GM10847 (cell line): ENCODE measurements around the gene GAB2.

ENCODE experiments used
- POLR2A ChIP-seq: IDR thresholded peaks from 2 replicates; pipeline ENCODE4 v1.6.1; 2011; ENCODE audit not compliant: insufficient read length; ENCODE audit errors: extremely low read depth

Gene GAB2

DNA sequence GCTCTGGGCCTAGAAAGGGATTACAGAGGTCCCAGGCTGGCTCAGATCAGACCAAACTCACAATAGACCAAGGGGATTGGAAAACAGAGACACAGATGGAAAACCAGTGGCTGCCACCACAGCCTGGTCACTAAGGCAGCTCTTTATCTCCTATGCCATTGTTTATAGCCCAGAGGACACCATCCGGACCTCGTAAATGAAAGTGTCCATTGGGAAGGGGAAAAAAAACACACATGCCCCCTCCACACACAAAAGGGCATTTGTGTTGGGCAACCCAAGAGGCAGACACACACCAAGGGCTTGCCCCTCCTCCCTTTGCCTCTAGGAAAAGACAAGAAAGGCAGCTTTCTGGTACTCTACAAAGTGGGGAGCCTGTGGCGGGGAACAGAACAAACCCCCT is 85.9 kb downstream of the GAB2 start:
- TF ChIP-seq POLR2A, result no peak

DNA sequence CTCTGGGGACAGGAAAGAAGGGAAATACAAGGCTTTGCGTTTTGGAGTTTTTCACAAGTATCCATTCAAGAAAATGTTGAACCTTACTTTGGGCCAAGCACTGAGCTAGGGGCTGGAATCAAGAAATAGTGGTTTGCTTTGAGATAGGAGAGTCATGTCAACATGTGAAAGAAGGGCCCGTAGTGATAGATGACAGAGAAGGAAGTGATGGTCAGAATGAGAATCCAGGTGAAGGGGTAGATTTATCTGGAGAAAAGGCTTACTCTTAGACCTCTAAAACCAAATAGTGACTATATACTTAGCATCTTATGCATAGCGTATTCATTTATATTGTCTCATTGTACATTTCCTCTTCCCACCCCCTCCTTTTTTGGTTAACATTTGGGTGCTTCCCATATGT is 87.3 kb downstream of the GAB2 start:
- no peak for TF ChIP-seq POLR2A

DNA sequence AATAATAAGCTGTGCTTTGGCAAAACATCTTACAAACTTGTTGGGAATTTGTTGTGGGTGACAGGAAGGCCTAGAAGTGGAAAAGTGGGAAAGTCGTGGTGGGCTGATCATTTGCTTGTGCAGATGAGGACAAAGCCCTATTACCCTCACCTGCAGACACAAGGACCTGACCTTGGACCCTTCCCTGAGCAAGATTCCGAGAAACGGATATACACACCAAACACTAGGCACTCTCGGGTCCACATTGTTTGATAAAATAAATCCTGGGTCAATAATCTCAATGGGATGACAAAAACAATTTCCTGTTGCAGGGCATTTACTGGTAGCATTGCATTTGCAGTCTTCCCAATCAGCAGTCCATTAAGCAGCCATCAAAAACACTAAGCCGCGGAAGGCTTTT is 89.7 kb downstream of the GAB2 start:
- no peak for TF ChIP-seq POLR2A

DNA sequence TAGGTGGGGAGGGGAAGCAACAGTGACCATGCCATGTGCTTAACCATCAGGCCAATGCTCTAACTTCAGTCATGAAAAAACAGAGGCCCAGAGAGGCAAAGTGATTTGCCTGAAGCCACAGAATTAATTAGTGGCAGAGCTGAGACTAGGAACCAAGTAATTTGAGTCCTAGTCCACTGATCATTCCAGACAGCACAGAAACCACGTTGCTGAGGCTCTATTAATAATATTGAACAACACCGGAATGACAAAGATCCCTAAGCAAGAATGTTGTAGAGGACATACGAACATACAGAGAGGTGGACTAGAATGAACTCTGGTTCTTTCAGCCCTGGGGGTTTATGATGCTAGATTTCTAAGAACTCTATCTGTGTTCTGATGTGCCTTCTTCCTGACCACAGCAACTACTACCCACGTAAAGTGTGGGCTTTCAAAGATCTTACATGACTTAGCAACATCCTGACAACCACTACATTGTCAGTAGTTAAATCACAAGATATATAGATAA is 92.3 kb downstream of the GAB2 start:
- TF ChIP-seq POLR2A, result no peak

DNA sequence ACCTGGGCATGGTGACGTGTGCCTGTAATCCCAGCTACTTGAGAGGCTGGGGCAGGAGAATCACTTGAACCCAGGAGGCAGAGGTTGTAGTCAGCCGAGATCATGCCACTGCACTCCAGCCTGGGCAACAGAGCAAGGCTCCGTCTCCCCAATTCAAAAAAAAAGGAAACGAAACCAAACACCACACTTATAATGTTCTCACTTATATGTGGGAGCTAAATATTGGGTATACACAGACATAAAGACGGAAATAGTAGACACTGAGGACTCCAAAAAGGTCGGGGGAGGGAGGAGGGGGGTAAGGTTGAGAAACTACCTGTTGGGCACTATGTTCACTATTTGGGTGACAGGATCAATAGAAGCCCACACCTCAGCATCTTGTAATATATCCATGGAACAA is 94.3 kb downstream of the GAB2 start:
- no peak for TF ChIP-seq POLR2A

DNA sequence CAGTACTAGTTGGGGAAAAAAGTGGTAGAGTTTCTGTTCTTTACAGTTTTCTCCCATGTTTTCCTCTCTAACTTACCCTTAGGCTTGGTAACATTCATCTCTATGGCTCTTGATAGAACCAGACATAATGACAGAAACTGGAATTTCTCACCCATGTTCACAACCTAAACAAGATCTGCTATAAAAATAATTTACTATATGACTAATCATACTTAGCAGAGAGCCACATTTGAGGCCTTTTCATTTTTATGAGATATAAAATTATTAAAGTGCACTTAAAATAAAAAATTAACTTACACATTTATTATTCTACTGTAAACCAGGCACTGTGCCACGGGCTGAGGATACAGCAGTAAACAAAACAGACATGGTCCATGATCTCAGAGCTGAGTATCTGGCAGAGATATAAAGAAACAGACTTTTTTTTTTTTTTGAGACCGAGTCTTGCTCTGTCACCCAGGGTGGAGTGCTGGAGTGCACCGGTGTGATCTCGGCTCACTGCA is 98.1 kb downstream of the GAB2 start:
- no peak for TF ChIP-seq POLR2A

DNA sequence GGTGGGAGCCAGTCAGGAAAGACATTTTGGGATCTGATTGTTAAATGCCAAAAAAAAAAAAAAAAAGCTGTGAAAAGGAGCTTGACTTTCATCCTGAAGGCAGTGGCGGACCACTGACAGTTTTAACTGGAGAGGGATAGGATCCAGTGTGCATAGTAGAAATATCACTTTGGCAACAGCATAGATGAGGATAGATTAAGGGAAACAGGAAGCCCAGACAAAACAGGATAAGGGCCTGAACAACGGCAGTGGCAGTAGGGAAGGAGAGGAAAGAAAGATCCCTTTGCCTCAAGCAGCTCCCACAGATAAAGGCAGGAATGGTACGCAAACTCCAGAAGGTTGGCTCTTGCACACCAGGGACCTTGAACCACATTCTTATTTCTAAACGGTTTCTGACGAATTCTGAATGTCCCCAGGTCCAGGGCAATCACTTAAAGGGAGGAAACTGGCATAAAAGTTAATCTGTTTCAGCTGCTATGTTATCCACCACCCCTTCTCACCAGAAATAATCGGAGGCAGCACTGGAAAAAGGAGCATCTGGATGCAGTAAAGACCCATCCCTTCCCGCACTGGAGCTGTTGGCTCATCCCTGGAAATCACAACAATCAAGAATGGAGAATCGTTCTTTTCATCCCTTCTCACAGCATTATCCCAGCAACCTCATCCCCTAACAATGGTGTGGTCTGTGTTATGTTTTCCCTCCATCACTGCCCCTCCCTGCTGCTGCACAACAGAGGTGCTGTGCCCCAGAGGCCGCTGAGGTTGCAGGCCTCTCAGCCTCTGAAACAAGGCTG is 99.1 kb downstream of the GAB2 start:
- no peak for TF ChIP-seq POLR2A

DNA sequence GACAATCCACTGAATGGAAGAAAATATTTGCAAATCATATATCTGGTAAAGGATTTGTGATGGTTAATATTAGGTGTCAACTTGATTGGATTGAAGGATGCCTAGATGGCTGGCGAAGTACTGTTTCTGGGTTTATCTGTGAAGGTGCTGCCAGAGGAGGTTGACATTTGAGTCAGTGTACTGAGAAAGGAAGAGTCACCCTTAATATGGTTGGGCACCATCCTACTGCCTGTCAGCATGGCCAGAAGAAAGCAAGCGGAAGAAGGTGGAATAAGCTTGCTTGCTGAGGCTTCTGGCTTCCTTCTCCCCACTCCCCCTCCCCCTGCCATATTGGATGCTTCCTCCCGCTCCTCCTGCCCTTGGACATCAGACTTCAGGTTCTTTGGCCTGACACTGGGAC is 101.9 kb downstream of the GAB2 start:
- no peak for TF ChIP-seq POLR2A

DNA sequence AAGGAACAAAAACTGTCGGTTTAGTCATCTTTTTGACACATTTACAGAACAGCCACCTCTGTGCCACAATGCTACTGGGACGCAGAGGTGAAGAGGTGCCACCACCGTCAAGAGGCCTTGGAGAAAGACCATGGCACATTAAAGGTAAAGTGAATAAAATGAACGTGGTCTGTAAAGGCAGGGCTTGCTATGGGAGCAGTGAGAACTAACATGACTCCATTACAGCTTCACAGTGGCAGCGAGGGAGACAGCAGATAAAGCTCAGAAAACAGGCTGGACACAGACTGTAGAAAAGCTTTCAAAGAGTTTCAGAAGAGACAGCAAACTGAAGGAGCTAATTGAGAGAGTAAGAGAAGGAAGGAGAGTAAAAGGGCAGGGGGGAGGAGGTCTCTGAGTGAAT is 102.9 kb downstream of the GAB2 start:
- no peak for TF ChIP-seq POLR2A

DNA sequence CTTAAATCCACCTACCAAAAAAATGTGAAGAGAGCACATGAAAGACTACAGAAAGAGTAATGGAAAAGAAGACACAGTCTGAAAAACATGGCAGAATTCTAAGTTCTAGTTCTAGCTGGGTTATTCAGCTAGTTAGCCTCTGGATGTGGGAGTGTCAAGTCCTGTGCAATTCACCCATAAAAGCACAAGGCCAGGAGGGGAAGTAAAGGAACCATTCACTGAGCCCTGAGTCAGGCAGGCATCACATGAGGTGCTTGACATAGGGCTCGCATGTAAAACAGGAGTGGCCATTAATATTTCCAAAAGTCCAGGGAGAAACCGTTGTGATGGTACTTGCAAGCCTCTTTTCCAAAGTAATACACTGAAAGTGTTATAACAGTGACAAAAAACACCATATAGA is 103.7 kb downstream of the GAB2 start:
- no peak for TF ChIP-seq POLR2A

DNA sequence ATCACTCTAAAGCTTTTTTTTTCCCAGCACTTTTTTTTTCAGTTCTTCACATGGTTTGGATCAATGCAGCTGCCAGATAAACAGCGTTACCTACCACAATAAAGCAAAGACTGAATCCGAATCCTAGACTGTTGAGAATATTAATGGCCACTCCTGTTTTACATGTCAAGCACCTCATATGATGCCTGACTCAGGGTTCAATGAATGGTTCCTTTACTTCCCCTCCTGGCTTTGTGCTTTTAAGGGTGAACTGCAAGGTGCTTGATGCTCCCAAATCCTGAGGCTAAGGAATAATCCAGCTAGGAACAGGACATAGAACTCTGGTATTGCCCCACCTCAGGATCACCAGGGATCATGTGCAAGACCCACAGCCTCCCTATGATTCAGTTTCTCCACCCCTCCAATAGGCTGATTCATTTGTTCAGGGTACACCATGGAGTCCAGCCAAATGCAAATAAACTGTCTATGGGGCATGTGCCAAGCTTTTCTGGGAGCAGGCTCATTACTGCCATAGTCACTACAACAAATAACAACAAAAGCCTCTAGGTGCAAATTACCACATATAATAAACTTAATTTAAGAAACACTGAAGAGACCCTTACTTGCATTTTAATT is 104.3 kb downstream of the GAB2 start:
- no peak for TF ChIP-seq POLR2A

DNA sequence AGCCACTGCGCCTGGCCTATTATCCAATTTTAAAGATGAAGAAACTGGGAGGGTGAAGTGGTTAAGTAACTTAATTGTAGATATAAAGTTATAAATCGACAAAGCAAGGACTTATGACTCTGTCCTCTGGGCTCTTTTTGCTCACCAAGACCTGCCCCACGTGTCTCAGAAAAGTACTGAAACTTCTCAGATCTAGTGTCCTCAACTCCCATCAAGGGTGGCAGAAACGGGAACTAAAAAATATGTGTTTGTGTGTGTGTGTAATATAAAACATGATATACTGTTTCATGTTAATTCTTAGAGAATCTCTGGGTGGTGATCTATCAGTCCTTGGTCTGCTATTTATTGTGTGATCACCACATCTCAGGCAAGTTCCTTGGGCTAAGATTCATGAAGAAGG is 104.9 kb downstream of the GAB2 start:
- TF ChIP-seq POLR2A, result no peak

DNA sequence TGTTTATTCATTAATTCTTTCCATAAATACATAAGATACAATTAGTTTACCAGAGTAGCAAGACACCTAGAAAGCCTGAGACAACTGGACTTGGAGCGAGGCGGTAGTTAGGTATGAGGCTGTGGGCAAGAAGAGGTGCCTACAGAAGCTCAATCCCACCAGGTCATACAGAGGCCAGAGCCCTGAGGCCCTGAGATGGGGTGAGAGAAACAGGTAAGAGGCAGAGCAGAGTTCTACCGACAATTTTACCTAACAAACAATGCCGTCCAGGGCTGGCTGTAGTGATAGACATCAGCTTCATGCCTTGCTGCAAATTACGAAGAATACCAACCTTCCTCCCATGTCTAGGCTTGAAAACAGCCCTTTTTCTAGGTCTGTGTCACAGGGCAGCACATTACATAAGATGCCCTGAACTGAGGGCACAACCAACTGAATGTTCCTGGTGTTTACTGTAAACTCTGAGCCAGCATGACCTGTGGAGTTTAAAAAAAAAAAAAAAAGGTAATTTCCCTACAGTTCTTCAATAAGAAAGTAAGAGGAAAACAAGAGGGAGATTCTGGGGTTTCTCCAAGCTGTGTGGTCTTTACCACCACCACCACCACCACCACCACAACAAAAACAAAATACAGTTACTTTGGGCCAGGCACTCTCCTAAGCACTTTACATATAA is 105.8 kb downstream of the GAB2 start:
- no peak for TF ChIP-seq POLR2A

DNA sequence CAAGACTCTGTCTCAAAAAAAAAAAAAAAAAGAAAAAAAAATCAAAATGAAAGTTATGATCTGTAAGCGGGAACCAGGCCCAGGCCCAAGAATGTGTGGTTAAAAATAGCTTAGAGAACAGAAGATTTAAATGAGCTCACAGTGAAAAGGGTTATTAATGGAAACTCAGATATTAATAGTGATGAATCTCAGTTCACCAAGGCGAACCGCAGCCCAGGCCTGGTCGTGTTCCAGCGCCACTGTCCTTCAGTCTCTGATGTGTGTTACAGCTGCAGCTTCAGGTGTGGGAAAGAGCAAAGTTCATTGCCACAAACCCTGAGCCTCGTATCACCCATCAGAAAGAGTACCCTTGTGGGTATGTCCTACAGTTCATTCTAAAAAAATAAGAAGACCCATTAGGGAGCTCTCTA is 107.1 kb downstream of the GAB2 start:
- no peak for TF ChIP-seq POLR2A

DNA sequence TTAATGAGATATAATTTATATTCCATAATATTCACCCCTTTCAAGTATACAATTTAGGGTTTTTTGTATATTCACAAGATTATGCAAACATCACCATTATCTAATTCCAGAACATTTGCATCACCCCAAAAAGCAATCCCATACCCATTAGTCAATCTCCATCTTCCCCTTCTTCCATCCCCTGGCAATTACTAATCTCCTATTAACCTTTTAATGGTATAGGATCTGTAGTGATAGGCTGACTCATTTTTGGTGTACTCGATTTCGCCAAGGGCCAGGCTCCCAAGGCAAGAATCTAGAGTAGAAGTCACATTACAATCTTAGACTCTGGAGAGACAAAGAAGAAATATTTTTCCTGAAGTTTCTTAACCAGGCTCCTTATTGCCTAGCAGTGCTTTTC is 113.4 kb downstream of the GAB2 start:
- TF ChIP-seq POLR2A, result no peak
